ENCODE results near the gene KAT6B. TPM values are rescaled to one million over a fixed set of nuclear protein-coding genes. Genes with fewer than 3 reads are reported as not detected.

KAT6B gene
- total RNA-seq, 1 donor: 26.3 TPM

- peak; percentile 36 for DNase-seq (ENCODE audit: low read depth)
- no peak for TF ChIP-seq CTCF (IDR thresholded peaks at IDR 0.05; ENCODE audit: insufficient read depth, low read depth, low read length)
- H3K4me3 ChIP-seq (ENCODE audit: low read depth, low read length): no peak overlapping the region
Observed at GRCh38 chr10:74855027-74855426, 28.6 kb downstream of the KAT6B start.

GRCh38 chr10:74855439-74855838 lies 29.0 kb downstream of the KAT6B start:
- no peak overlapping the region for H3K4me3 ChIP-seq (ENCODE audit: low read depth, low read length)
- DNase-seq (ENCODE audit: low read depth): no peak
- no peak for TF ChIP-seq CTCF (IDR thresholded peaks at IDR 0.05; ENCODE audit: insufficient read depth, low read depth, low read length)

DNA sequence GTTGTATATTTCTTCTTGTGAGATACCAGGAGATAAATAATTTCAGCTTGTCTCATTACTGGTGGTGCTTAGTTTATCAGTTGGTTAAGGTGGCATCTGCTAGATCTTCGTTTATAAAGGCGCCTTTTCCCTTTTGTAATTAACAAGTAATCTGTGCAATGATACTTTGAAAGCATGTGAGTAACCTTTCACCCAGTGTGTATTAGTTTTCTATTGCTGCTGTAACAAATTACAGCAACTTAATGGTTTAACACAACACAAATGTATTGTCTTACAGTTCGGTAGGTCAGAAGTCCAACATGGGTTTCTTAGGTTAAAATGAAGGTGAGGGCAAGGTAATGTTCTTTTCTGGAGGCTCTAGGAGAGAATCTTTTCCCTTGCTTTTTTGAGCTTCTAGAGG lies 30.5 kb downstream of the KAT6B start:
- TF ChIP-seq CTCF (IDR thresholded peaks at IDR 0.05; ENCODE audit: insufficient read depth, low read depth, low read length): no peak
- H3K4me3 ChIP-seq (ENCODE audit: low read depth, low read length): no peak overlapping the region
- DNase-seq (ENCODE audit: low read depth): no peak

DNA sequence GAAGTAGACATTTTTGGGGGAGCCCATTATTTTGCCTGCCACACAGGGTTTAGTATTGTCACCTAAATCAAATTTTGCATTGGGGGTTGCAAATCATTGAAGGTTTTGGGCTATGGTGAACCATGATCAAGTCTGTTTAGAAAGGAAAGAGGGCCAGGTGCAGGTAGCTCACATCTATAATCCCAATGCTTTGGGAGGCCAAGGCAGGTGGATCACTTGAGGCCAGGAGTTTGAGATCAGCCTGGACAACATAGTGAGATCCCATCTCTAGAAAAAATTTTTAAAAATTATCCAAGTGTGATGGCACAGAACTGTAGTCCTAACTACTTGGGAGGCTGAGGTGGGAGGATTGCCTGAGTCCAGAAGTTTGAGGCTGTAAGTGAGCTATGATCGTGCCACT lies 31.2 kb downstream of the KAT6B start:
- DNase-seq (ENCODE audit: low read depth): no peak
- no peak overlapping the region for H3K4me3 ChIP-seq (ENCODE audit: low read depth, low read length)
- TF ChIP-seq CTCF (IDR thresholded peaks at IDR 0.05; ENCODE audit: insufficient read depth, low read depth, low read length): no peak

- no peak for TF ChIP-seq CTCF (IDR thresholded peaks at IDR 0.05; ENCODE audit: insufficient read depth, low read depth, low read length)
- no peak overlapping the region for H3K4me3 ChIP-seq (ENCODE audit: low read depth, low read length)
- no peak for DNase-seq (ENCODE audit: low read depth)
Observed at GRCh38 chr10:74859546-74859945, 33.1 kb downstream of the KAT6B start.

DNA sequence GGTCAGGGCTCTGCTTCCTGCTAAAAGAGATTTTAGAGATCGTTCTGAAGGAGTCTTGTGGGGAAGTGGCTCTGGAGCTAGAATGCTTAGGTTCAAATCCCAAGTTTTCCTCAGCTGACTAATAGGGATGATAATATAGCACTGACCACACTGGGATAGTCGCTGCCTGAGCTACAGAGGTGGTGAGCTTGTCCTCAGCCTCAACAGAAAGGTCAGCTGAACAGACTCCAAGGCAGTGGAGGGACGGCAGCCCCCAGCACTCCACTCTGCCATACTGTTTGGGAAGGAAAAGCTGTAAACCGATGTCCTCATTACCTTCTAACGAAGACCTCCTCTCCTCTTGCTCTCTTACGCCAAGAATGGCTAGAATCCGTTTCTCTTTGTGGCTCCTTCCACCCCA lies 36.2 kb downstream of the KAT6B start:
- no peak for TF ChIP-seq CTCF (IDR thresholded peaks at IDR 0.05; ENCODE audit: insufficient read depth, low read depth, low read length)
- DNase-seq (ENCODE audit: low read depth): no peak
- no peak overlapping the region for H3K4me3 ChIP-seq (ENCODE audit: low read depth, low read length)

DNA sequence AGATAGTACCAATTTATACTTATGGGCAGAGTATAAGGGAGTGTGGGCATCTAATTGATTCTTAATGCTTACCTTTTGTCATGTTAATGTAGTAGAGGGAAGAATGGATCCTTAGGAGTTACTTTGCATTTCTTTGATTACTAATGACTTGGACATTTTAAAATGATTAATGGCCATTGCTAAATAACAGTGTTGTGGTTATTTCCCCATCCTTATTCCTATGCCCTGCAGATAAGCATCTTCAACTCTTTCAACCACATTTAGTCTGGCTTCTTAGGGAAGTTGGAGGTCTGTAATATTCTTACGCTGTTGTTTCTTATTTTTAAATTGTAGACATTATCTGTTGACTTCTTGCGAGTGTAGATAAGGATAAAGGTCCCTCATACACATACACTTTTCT lies 37.2 kb downstream of the KAT6B start:
- H3K4me3 ChIP-seq (ENCODE audit: low read depth, low read length): no peak overlapping the region
- peak; percentile 74 for DNase-seq (ENCODE audit: low read depth)
- no peak for TF ChIP-seq CTCF (IDR thresholded peaks at IDR 0.05; ENCODE audit: insufficient read depth, low read depth, low read length)
